D721Med (cell line): ENCODE measurements around the gene KIAA1328.

Experiments
- DNase-seq: peaks from one replicate; pipeline ENCODE4 v3.0.0; 2011; ENCODE audit warnings: low spot score; ENCODE audit not compliant: insufficient read length
- FAIRE-seq: peaks from 2 replicates; lab custom pipeline; 2011; peaks lifted over from hg19 to GRCh38; lab: Jason Lieb, UNC
- TF ChIP-seq, protein P1 (sequence below): IDR thresholded peaks from 2 replicates; pipeline ENCODE4 v1.5.1; 2012; ENCODE audit warnings: mild to moderate bottlenecking, control low read depth; ENCODE audit not compliant: insufficient read depth; ENCODE audit errors: missing control alignments

Gene KIAA1328

DNA sequence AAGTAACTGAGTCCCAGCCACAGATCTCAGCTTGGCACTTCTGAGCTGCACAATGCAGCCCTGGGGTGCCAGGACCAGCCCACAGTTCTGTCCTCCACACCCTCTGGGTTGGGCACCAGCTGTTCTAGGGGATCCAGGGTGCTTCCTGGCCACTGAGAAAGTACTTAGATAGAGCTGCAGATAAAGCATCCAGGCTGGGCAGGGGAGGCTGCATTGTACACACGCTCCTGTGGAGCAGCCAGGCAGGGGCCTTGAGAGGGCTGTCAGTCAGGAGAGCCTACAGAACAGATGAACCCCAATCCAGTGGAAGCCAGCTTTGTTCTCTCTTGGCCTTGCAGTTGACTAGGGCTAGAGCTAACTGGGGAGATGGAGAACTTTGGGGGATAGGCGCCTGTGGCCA lies 104.6 kb downstream of the KIAA1328 start:
- FAIRE-seq (no peak), DNase-seq (no peak)
- TF ChIP-seq, protein P1, sequence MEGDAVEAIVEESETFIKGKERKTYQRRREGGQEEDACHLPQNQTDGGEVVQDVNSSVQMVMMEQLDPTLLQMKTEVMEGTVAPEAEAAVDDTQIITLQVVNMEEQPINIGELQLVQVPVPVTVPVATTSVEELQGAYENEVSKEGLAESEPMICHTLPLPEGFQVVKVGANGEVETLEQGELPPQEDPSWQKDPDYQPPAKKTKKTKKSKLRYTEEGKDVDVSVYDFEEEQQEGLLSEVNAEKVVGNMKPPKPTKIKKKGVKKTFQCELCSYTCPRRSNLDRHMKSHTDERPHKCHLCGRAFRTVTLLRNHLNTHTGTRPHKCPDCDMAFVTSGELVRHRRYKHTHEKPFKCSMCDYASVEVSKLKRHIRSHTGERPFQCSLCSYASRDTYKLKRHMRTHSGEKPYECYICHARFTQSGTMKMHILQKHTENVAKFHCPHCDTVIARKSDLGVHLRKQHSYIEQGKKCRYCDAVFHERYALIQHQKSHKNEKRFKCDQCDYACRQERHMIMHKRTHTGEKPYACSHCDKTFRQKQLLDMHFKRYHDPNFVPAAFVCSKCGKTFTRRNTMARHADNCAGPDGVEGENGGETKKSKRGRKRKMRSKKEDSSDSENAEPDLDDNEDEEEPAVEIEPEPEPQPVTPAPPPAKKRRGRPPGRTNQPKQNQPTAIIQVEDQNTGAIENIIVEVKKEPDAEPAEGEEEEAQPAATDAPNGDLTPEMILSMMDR: no peak

DNA sequence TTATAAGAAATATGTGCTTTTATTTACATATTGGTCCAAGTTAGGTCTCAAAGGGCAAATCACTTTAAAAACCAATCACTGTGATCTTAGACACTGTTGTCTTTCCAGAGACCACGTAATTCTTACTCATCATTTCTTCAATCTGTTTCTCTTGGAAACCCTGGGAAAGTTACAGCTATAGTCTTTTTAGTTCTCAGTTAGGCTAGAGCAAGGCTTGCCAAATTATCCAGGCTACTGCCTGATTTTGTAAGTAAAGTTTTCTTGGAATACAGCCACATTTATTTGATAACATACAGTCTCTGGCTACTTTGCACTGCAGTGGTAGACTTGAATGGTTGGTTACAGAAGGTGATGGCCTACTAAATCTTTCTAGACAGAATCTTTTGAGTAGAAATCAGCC lies 106.0 kb downstream of the KIAA1328 start:
- FAIRE-seq (peak; percentile 38), DNase-seq (no peak)
- TF ChIP-seq, protein P1: no peak

DNA sequence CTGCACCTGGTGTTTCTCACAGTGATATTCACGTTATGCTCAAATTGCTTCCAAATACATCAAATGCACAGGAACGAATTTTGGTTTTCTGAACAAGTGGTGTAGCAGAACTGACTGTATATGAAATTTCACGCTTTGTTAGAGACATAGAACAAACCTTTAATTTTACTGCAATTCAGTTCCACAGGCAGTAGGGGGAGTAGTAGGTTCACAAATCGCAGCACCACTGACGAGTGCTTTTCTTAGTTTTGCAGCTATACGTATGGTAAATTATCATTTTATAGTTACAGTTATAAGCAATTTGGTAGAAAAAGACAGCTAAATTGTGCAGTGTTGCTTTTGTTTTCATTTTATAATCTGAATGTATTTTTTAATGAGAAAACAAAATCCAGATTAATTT lies 113.3 kb downstream of the KIAA1328 start:
- peak; percentile 29 for DNase-seq
- peak; percentile 95 for FAIRE-seq
- TF ChIP-seq, protein P1: peak; percentile 91

DNA sequence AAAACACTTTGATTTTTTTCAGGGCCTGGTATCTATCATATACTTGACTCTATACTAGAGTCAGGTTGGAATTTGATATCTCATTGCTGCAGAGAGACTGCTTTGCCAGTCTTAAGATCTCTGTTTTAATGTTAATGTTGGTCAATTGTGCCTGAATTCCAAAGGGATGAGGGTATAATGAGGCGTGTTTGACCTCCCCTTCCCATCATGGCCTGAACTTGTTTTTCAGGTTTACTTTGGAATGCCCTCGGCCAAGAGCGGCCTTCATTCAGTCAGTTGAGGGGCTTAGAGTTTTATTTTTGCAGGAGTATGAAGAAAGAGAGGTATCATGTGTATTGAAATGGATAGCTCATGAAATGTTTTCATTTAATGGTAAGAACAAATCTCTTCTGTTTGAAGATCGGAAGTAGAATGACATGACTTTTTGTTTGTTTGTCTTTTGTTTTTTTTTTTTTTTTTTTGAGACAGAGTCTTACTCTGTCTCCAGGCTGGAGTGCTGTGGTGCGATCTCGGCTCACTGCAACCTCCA lies 119.0 kb downstream of the KIAA1328 start:
- DNase-seq: no peak
- TF ChIP-seq, protein P1: no peak
- no peak for FAIRE-seq

DNA sequence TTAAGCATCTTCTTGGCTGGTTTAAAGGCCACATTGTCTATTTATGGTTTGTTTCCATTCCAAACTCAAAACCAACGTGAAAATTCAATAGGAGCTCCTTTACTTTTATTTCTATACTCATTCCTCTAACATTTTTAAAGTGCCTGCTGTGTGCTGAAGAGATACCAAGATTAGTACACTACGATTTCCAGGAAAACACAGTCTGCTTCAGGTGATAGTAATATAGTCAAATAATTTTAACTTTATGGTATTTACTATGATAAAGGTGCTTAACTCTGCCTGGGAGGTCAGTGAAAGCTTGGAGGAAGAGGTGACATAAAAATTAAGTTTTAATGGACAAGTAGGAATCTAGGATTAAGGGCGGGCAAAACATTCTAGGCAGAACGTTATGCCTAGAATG lies 121.4 kb downstream of the KIAA1328 start:
- TF ChIP-seq, protein P1: no peak
- DNase-seq (no peak), FAIRE-seq (no peak)

DNA sequence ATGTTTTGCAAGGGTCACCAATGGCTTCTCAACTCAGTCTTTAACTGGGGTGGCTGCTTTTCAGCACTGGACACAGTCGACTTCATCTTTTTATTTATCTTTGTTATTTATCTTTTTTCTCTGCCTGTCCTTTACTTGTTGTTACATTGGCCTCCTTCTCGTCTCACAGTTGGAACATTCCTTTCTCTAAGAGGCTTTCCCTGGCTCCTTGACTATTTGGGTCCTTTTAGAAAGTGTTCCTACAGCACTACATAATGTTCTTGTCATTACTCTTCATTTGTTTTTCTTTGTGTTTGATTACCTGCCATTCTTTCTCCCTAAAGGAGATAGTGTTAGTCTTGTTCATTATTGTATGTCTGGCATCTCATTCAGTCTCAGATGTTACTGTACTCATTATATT lies 122.0 kb downstream of the KIAA1328 start:
- FAIRE-seq (peak; percentile 90), DNase-seq (no peak)
- TF ChIP-seq, protein P1: no peak

DNA sequence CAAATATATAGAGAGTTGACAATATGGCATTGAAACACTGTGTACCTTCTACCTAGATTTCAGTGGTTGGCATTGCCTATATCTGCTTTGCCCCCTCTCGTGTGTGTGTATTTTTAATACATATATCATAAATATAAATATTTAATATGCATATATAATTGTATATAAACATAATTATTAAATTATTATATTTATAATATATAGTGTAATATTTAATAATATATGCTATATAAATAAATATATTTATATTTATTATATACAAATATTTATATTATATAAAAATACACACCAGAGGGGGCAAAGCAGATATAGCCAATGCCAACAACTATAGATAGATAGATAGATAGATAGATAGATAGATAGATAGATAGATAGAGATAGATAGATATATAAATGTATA lies 124.1 kb downstream of the KIAA1328 start:
- TF ChIP-seq, protein P1: no peak
- FAIRE-seq (no peak), DNase-seq (no peak)
